ENCODE results near the gene CCDC178. TPM values are rescaled to one million over a fixed set of nuclear protein-coding genes. Genes with fewer than 3 reads are reported as not detected.

The CCDC178 gene
- total RNA-seq, 1 donor from 2014 or later = 0.69 TPM

GRCh38 chr18:33116376-33116775 is 324.1 kb downstream of the CCDC178 start:
- peak; percentile 72 for DNase-seq (ENCODE audit: low spot score)

- DNase-seq (ENCODE audit: low spot score) = no peak
These were observed 324.6 kb downstream of the CCDC178 start for GRCh38 chr18:33115917-33116316.

DNA sequence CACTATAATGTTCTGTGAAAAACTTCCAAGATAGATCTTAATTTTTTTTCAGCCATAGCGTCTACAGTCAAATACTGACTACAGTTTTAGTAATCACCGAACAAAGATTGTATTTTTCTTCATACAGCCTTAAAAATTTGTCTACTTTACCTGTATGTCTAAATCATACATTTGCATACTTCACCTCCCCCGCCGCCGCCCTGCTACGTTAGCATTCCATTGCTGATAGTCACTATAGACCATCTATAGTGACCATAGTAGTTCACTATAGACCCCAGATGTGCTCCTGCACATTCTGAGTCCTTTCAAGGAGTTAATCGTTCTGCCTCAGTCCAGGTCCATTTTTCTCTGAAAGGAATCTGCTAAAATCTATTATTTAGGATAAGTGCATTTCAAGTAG is 325.0 kb downstream of the CCDC178 start:
- no peak for DNase-seq (ENCODE audit: low spot score)

GRCh38 chr18:33114749-33115148 is 325.8 kb downstream of the CCDC178 start:
- no peak for DNase-seq (ENCODE audit: low spot score)

DNA sequence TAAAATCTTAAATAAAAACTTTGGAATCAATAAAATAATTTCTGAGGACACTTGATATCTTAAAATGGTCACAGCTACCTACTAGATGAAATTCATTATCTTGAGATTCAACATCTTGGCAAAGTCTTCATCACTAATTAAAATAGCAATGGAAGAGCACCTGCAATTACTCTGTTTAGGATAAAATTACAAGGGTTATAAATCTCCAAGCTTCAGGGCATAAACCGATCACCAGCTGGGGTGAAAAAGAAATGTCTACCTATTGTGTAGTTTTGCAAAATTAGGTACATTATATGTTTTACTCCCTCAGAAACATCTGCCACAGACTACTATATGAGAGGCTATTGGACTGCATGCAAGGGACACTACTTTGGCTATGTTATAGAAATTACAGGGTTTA is 327.1 kb downstream of the CCDC178 start:
- no peak for DNase-seq (ENCODE audit: low spot score)

GRCh38 chr18:33107511-33107910 is 333.0 kb downstream of the CCDC178 start:
- no peak for DNase-seq (ENCODE audit: low spot score)

GRCh38 chr18:33101316-33101715 is 339.2 kb downstream of the CCDC178 start:
- DNase-seq (ENCODE audit: low spot score) = no peak

DNA sequence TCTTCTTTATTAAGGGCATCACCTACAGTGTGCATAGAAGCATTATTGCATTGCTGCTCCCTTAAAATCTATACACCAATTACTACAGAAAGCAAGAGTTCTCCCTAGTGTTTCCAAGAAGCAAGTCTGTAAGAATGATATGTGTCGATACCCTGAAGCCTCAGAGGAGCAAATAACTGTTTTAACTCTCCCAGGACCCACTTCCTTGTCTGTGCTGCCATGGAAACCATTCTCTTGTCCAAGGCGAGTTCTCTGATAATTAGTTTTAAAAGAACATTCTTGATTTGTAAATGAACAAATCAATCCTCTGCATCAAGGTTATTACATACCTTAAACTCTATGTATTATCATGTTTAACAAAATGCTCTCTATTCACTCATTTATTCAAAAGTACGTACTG is 340.9 kb downstream of the CCDC178 start:
- no peak for DNase-seq (ENCODE audit: low spot score)

DNA sequence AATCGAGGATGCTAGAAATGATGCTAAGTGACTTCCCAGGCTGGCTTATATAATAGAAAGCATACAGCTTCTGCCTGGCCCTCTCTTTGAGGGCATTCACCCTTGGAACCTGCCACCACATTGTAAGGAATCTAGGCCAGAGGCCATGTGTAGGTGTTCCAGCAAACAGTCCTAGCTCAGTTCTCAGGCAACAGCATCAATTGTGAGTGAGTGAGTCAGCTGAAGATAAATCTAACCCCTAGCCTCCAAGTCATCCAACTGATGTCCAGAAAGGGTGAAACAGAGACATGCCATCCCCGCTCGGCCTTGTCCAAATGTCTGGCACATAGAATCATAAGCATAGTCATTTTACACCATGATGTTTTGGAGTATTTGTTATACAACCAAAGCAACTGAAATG is 343.4 kb downstream of the CCDC178 start:
- DNase-seq (ENCODE audit: low spot score) = no peak

DNA sequence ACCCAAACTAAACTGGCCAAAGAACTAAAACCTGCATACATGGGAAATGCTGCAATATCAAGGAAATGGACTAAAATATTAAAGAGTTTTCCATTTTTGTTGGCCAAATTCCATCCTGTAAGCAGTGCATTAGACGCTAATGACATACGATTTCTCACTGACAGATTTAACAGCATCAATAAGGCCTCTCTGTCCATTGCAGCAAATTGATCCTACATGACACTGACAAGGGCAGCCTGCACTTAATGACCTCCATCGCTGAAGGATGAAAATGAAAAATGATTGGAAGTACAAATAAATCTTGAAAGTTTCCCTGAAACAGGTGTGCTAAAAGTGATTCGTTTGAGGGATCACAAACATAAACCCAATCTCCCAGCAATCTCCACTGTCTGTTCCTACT is 350.1 kb downstream of the CCDC178 start:
- DNase-seq (ENCODE audit: low spot score) = no peak

DNA sequence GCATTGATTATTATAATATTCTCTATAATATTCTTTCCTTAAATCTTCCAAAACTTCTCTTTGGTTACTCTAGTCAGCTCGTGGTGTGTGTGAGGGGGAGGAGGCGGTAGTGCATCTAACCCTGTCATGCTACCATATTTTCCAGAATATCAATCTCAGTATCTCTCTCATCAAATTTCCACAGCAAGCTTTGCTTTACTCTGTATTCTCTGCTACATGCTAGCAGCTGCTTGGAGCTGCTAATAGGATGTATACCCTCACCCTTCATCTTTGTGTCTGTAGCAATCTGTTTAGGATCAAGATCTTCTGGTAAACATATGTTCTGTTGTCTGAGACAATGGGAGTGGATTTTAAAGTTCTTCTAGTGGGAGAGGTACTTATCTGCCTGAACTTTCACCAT is 363.9 kb downstream of the CCDC178 start:
- no peak for DNase-seq (ENCODE audit: low spot score)

- DNase-seq (ENCODE audit: low spot score) = no peak
These were observed 366.4 kb downstream of the CCDC178 start for GRCh38 chr18:33074125-33074524.

DNA sequence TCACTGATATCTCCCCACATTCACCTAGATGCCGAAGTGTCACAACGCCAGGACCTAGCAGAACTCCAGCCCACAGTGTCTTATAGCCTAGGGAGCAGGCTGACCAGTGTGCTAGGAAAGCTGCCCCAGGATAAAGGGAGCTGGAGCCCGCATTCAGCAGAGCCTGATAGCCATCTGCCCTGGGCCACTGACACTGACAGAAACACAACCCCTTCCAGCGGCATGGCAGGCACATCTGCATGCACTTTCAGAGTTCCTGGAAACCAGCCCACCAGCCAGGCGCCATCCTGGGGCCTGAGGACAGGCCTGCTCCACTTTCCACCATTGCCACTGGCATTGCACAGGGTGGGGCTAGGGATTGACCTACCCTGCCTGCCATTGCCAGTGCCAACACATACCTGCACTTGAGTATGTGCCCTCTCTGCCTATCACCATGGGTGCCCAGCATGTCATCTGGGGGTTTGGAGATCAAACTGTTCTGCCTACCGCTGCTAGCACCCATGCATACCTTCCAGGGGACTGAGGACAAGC is 377.6 kb downstream of the CCDC178 start:
- no peak for DNase-seq (ENCODE audit: low spot score)

DNA sequence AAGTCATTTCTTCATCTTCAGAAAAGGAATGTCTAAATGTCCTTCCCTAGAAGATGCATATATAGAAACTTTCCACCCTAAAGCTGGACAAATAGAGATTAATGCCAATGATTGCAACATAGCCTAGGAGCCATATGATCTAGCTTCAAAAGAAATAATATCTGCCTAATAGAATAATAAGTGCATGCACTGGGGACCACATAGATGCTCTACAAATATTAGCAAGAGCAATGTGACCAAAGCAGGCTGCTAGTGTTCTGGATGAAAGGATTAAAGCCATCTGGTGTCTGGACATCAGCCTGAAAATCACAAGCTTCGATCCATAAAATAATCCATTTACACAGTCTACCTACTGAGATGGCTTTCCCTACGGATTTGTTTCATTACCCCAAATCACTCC is 387.6 kb downstream of the CCDC178 start:
- no peak for DNase-seq (ENCODE audit: low spot score)

DNA sequence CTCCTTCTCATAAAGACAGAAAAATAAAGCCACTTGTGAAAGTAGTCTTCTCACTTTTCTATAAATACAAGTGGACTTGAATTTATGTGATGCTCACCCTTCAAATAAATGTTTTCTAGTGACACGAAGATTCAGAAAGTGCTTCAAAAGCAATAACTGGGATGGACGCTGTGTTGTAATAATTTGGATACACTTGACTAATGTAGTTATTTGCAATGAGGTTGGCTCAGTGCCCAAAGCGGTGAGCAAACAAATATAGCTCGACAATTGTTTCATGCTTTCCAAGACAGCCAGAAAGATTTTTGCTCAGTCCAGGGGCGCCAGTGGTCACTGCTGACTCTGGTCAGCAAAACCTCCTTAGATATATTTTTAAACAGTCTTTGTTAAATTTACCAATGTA is 389.1 kb downstream of the CCDC178 start:
- peak; percentile 24 for DNase-seq (ENCODE audit: low spot score)

DNA sequence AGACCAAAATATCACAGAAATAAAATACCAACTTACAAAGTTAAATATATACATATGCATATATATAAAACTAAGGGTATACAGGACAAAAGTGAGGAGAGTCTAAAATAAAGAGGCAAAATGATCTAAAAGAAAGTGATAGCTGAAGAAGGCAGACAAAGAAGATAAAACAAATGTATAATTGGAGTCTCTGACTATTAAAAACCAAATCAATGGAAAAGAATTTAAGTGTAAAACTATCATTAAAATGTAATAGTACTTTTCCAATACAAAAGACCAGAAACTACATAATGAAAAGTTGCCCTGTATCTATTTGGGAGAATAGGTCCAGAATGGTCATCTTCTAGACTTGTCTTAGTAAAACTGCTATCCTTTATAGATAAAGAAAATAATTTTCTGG is 400.3 kb downstream of the CCDC178 start:
- no peak for DNase-seq (ENCODE audit: low spot score)

GRCh38 chr18:33034945-33035344 is 405.6 kb downstream of the CCDC178 start:
- DNase-seq (ENCODE audit: low spot score) = no peak

- DNase-seq (ENCODE audit: low spot score) = no peak
These were observed 406.3 kb downstream of the CCDC178 start for GRCh38 chr18:33034212-33034611.

DNA sequence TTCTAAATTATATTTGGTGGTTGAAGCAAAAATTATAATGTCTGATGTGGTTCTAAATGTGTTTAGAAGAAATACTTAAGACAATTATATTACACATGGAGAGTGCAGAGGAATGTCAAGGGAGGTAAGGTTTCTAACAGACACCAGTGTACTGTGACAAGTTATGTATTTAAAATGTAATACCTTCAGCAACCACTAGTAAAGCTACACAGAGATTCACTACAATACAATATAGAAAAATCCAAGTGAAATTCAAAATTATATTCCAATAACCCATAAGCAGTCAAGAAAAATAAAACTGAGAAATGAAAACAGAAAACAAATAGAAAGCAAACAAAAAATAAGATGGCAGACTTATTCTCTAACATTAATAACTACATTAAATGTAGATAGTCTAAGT is 418.2 kb downstream of the CCDC178 start:
- no peak for DNase-seq (ENCODE audit: low spot score)

GRCh38 chr18:33020877-33021276 is 419.6 kb downstream of the CCDC178 start:
- DNase-seq (ENCODE audit: low spot score) = no peak

DNA sequence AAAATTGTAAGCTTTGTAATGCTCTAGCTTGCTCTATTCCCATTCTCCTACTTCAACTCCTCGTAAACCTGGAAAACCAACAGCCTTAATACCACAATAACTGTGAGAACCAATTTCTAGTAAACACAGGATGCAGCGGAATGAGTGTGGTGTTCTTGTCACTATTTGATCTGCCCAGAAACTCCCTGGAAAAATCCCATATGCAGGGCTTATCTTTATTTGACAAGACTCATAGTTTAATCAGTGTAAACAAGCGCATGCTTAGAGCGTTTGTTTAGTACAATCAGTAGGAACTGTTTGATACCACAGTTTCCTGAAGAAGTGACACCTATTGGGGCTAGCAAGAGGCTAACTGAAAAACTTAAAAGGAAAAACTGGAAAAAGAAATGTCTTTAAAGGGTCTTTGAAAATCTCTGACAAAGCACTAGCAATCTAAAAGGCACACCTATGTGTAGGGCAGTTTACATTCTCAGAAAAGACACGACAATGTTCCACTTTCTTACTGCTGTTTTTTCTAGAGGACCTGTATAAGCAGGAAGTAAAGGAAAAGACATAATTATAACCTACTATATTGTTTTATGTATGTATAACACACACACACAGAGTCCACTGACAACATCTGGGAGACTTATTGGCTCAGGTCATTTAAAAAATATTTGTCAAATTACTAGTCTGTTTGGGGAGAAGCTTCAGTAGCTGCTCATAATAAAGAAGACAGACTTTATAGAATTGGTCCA is 426.3 kb downstream of the CCDC178 start:
- no peak for DNase-seq (ENCODE audit: low spot score)

- no peak for DNase-seq (ENCODE audit: low spot score)
These were observed 430.4 kb downstream of the CCDC178 start for GRCh38 chr18:33010149-33010548.

GRCh38 chr18:32998921-32999320 is 441.6 kb downstream of the CCDC178 start:
- no peak for DNase-seq (ENCODE audit: low spot score)

GRCh38 chr18:32998285-32998684 is 442.2 kb downstream of the CCDC178 start:
- DNase-seq (ENCODE audit: low spot score) = no peak

Data from mucosa of gallbladder (tissue), 1 donor.